Neutrophil (primary cell): Measurements from ENCODE around the gene RIT2.

ENCODE experiments used
- H3K27ac ChIP-seq: fragments of 200-600 bp; sonication (generic); 2 replicates; pipeline ENCODE4 v1.5.1; 2016; ENCODE audit warnings: mild to moderate bottlenecking, moderate library complexity
- H3K27me3 ChIP-seq: fragments of 200-600 bp; sonication (generic); 2 replicates; pipeline ENCODE4 v1.6.0; 2016; ENCODE audit warnings: mild to moderate bottlenecking
- H3K36me3 ChIP-seq: fragments of 200-600 bp; sonication (generic); 2 replicates; pipeline ENCODE4 v1.5.1; 2017
- H3K4me1 ChIP-seq, 2 experiments: fragments of 200-600 bp in 1 of 2; sonication (generic) in 1 of 2; 1 replicate in 1 of 2; 2 replicates in 1 of 2; pipeline versions ENCODE4 v1.5.1 to v1.6.1; 2013 to 2016; ENCODE audit warnings: low read depth in 1 of 2, low read length in 1 of 2, mild to moderate bottlenecking in 1 of 2, moderate library complexity in 1 of 2; ENCODE audit not compliant: control insufficient read depth in 1 of 2, insufficient read depth in 1 of 2
- H3K4me3 ChIP-seq, 2 experiments: fragments of 200-600 bp in 1 of 2; sonication (generic) in 1 of 2; 1 replicate in 1 of 2; 2 replicates in 1 of 2; pipeline ENCODE4 v1.5.1; 2013 to 2016; ENCODE audit warnings: low read depth in 1 of 2, low read length in 1 of 2, mild to moderate bottlenecking in 1 of 2, moderate library complexity in 1 of 2
- H3K9me3 ChIP-seq: fragments of 200-600 bp; sonication (generic); 2 replicates; pipeline ENCODE4 v1.5.1; 2016
- TF ChIP-seq, protein P1 (sequence below): fragments of 200-600 bp; sonication (generic); IDR thresholded peaks from 2 replicates; pipeline ENCODE4 v1.5.1; 2016; ENCODE audit warnings: antibody characterized with exemption

RIT2 gene

DNA sequence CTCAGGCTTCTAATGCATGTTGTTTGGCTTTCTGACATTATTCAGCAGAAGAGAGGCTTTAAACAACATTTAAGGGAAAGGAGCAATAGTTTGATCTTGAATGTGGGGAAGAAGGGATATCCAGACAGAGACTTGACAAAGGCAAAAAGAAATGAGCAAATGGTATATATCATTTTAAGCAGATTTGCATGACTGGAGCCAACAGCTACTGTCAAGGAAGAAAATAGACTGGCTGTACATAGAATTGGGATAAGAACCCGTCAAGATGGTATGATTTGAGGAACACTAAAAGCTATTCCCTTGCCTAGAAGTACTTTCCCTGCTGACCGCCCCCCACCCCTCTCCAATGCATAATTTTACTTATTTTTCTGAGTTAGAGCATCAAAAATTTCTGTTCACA is 174.5 kb downstream of the RIT2 start:
- Histone ChIP-seq H3K36me3 (no peaks in the 10 kb centered on the region), H3K4me1 (no peaks in the 10 kb centered on the region), H3K4me3 (no peak overlapping the region), H3K27me3 (no peaks in the 10 kb centered on the region), H3K27ac (no peak overlapping the region), H3K9me3 (no peaks in the 10 kb centered on the region)
- TF ChIP-seq, protein P1, sequence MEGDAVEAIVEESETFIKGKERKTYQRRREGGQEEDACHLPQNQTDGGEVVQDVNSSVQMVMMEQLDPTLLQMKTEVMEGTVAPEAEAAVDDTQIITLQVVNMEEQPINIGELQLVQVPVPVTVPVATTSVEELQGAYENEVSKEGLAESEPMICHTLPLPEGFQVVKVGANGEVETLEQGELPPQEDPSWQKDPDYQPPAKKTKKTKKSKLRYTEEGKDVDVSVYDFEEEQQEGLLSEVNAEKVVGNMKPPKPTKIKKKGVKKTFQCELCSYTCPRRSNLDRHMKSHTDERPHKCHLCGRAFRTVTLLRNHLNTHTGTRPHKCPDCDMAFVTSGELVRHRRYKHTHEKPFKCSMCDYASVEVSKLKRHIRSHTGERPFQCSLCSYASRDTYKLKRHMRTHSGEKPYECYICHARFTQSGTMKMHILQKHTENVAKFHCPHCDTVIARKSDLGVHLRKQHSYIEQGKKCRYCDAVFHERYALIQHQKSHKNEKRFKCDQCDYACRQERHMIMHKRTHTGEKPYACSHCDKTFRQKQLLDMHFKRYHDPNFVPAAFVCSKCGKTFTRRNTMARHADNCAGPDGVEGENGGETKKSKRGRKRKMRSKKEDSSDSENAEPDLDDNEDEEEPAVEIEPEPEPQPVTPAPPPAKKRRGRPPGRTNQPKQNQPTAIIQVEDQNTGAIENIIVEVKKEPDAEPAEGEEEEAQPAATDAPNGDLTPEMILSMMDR, result no peak

- TF ChIP-seq, protein P1, result no peak
- Histone ChIP-seq H3K4me1 (no peaks in the 10 kb centered on the region), H3K27ac (no peak overlapping the region), H3K4me3 (no peak overlapping the region), H3K36me3 (no peaks in the 10 kb centered on the region), H3K9me3 (no peaks in the 10 kb centered on the region), H3K27me3 (no peaks in the 10 kb centered on the region)
Observed at GRCh38 chr18:42937436-42937835, 178.0 kb downstream of the RIT2 start.

GRCh38 chr18:42936289-42936688 is 179.2 kb downstream of the RIT2 start:
- Histone ChIP-seq H3K27me3 (no peaks in the 10 kb centered on the region), H3K27ac (no peak overlapping the region), H3K4me1 (no peaks in the 10 kb centered on the region), H3K9me3 (no peaks in the 10 kb centered on the region), H3K4me3 (no peak overlapping the region), H3K36me3 (no peaks in the 10 kb centered on the region)
- TF ChIP-seq, protein P1, result no peak

DNA sequence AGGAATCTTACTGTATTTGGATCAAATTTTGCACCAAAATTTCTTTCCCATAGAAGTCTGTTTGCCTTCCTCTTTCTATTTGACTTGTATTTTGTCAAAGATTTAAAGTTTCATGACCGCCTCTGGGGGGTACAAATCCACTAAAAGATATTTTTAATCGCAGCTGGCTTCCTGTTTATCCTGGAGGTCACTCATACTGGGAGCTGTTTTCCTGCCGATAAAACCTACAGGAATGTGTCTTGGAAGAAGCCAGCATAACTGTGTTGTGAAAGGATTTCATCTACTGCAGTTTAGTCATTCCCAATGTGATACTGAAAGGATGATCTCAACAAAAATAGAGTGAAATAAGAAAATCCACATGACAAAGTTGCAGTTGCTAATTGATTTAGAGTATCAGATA is 184.0 kb downstream of the RIT2 start:
- Histone ChIP-seq H3K9me3 (no peaks in the 10 kb centered on the region), H3K4me1 (no peaks in the 10 kb centered on the region), H3K36me3 (no peaks in the 10 kb centered on the region), H3K4me3 (no peak overlapping the region), H3K27ac (no peak overlapping the region), H3K27me3 (no peaks in the 10 kb centered on the region)
- TF ChIP-seq, protein P1, result no peak

DNA sequence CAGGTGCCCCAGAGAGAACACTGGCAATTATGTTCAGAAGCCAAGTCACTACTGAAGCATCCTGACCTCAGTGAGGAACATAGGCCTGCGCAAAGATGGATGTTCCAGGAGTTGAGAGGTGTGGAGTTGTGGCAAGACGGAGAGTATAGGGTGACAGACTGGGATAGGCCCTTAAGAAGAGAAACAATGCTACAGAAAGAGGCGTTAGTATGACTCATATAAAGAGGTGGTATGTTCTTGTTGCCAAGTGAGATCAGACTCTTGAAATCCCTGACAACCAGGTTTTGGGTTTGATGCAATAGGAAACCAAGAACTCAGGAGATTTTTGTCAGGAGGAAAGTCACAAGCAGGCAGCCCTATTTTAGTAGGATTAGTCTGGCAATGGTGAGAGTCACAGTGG is 185.6 kb downstream of the RIT2 start:
- Histone ChIP-seq H3K27me3 (no peaks in the 10 kb centered on the region), H3K27ac (no peak overlapping the region), H3K4me3 (no peak overlapping the region), H3K36me3 (no peaks in the 10 kb centered on the region), H3K9me3 (no peaks in the 10 kb centered on the region), H3K4me1 (no peaks in the 10 kb centered on the region)
- TF ChIP-seq, protein P1, result no peak

GRCh38 chr18:42929181-42929580 is 186.3 kb downstream of the RIT2 start:
- H3K36me3 ChIP-seq, result no peaks in the 10 kb centered on the region
- H3K4me3 ChIP-seq, result no peak overlapping the region
- TF ChIP-seq, protein P1, result no peak
- no peaks in the 10 kb centered on the region for H3K4me1 ChIP-seq
- H3K27ac ChIP-seq, result no peak overlapping the region
- no peaks in the 10 kb centered on the region for H3K9me3 ChIP-seq
- H3K27me3 ChIP-seq, result no peaks in the 10 kb centered on the region
